GM10266 (cell line): ENCODE data around the gene HOTAIR.

ENCODE experiments used
- DNase-seq: peaks from one replicate; pipeline ENCODE4 v3.0.0; 2012; ENCODE audit errors: extremely low spot score
- CTCF ChIP-seq: IDR thresholded peaks from 2 replicates; pipeline ENCODE4 v1.5.1; 2012; ENCODE audit warnings: mild to moderate bottlenecking, low read depth; ENCODE audit not compliant: control insufficient read depth, insufficient read depth; ENCODE audit errors: missing control alignments

Gene HOTAIR

DNA sequence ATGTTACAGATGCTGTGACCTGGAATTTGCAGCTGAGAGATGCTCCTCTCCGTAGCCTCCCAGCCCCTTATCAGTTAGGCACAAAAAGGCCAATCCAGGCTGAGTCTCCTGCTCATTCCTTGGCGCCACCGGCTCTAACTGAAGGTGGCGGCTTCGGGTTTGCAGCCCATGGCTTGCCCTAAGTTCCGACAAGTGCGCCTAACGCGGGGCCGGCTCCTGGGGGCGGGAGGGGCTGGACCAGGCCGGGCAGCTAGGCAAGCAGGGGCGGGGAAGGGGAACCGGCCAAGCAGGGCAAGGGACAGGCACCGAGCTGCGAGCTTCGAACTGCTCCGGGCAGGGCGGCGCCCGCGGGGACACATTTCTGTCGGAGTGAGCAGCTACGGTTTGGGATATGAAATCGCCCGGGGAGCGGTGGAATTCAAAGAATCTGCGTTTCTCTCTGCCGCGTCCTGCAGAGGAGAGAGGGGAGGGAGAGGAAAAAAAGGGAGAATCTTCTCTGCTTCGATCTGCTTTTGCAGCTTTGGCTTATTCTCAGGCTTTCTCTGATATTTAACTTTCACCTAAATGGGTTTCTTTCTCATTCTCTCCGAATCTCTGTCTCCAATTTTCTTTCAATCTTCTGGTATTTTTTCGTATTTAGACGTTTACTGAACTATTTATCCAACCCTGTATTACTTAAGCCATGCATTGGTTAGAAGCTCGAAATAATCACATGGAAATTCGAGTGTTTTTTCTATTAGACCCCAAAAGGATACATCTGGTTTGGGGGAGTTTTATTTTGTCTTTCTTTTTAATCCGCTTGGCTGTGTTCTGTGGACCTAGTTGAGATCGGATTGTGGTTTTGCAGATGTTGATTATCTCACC lies 21.7 kb downstream of the HOTAIR start:
- no peak for TF ChIP-seq CTCF
- DNase-seq: no peak

GRCh38 chr12:53952335-53952694 lies 22.4 kb downstream of the HOTAIR start:
- no peak for TF ChIP-seq CTCF
- DNase-seq: no peak

GRCh38 chr12:53951577-53952334 lies 23.0 kb downstream of the HOTAIR start:
- DNase-seq: no peak
- no peak for TF ChIP-seq CTCF

- TF ChIP-seq CTCF: no peak
- DNase-seq: no peak
Measured at GRCh38 chr12:53950789-53951576, 23.8 kb downstream of the HOTAIR start.

DNA sequence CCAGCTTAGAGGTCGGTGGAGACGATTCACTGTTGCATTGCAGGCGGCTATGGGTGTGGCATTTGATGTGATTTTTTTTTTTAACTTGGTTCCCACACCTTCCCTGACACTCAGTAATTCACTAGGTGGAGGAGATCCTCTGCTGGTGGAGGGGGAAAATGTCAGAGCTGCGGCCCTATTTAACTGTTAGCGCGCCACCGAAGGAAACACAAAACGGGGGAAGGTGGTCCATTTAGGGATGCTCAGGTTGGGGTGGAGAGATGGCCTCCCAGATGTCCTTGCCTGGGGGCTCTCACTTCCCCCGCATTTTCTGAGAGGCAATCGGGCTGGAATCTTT lies 24.3 kb downstream of the HOTAIR start:
- TF ChIP-seq CTCF: no peak
- no peak for DNase-seq

DNA sequence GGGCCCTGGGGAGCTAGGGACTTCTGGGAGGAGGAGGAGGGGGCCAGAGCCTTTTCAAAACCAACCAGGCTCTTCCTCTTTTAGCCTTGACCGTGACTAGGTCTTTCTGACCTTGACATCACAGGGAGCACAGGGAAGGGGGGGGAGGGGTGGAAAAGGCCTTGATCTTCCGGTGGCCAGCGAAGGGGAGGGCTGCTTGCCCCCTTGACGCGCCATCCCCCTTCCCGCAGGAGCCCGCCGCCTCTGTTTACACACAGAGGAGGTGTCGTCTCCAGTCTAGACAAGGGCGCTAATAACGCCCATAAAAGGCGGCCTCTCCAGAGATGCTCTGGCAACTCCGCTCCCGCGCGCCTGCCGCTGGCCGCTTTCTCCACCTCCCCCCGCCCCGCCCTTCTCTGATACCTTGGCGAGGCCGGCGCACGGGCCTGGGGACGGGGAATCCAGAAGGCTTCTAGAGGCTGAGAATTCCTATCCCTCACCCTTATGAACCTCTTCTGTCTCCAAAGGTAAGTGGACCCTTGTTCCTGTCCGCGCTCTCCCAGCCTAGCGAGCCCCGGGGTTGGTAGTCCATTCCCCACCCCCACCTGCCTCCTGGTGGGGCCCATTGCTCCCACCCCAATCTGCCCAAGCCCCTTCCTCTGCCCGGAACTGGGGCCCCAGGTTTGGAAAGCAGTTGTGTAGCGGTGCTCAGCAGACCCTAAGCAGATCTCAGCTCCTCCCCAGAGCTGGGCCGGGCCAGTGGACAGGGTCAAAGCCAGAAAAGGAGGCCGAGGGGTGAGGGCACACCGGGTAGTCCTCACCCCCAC lies 24.9 kb downstream of the HOTAIR start:
- no peak for TF ChIP-seq CTCF
- no peak for DNase-seq
